ENCODE measurements around the gene NTM.

The NTM gene

GRCh38 chr11:131561972-131562371 is 191.6 kb downstream of the NTM start:
- no peak for DNase-seq

- DNase-seq: no peak
Measured at GRCh38 chr11:131568318-131568717, 197.9 kb downstream of the NTM start.

GRCh38 chr11:131571571-131571970 is 201.2 kb downstream of the NTM start:
- DNase-seq: no peak

GRCh38 chr11:131572423-131572822 is 202.0 kb downstream of the NTM start:
- no peak for DNase-seq

- DNase-seq: peak; percentile 17
Measured at GRCh38 chr11:131579932-131580387, 209.5 kb downstream of the NTM start.

GRCh38 chr11:131580476-131580875 is 210.1 kb downstream of the NTM start:
- DNase-seq: no peak

- DNase-seq: no peak
Measured at GRCh38 chr11:131581046-131581445, 210.6 kb downstream of the NTM start.

GRCh38 chr11:131582021-131582525 is 211.7 kb downstream of the NTM start:
- no peak for DNase-seq

GRCh38 chr11:131583421-131583820 is 213.0 kb downstream of the NTM start:
- no peak for DNase-seq

- no peak for DNase-seq
Measured at GRCh38 chr11:131583938-131584337, 213.5 kb downstream of the NTM start.

- peak; percentile 36 for DNase-seq
Measured at GRCh38 chr11:131584785-131585592, 214.6 kb downstream of the NTM start.

GRCh38 chr11:131588057-131588456 is 217.6 kb downstream of the NTM start:
- no peak for DNase-seq

GRCh38 chr11:131591051-131591461 is 220.6 kb downstream of the NTM start:
- DNase-seq: no peak

- no peak for DNase-seq
Measured at GRCh38 chr11:131592152-131592551, 221.7 kb downstream of the NTM start.

- no peak for DNase-seq
Measured at GRCh38 chr11:131592734-131593133, 222.3 kb downstream of the NTM start.

- no peak for DNase-seq
Measured at GRCh38 chr11:131593301-131593700, 222.9 kb downstream of the NTM start.

- no peak for DNase-seq
Measured at GRCh38 chr11:131595797-131596196, 225.4 kb downstream of the NTM start.

GRCh38 chr11:131597890-131598289 is 227.5 kb downstream of the NTM start:
- no peak for DNase-seq

- no peak for DNase-seq
Measured at GRCh38 chr11:131598305-131598704, 227.9 kb downstream of the NTM start.

GRCh38 chr11:131599285-131599684 is 228.9 kb downstream of the NTM start:
- DNase-seq: no peak

- no peak for DNase-seq
Measured at GRCh38 chr11:131600628-131601027, 230.2 kb downstream of the NTM start.

GRCh38 chr11:131601586-131601985 is 231.2 kb downstream of the NTM start:
- DNase-seq: no peak

GRCh38 chr11:131602431-131602830 is 232.0 kb downstream of the NTM start:
- no peak for DNase-seq

- no peak for DNase-seq
Measured at GRCh38 chr11:131606811-131607335, 236.5 kb downstream of the NTM start.
